IMR-90 (cell line): Measurements from ENCODE around the gene UTP4. TPM values are rescaled to one million over a fixed set of nuclear protein-coding genes. Genes with fewer than 3 reads are reported as not detected.
"Not testable (repeated sequence)": the region's sequence is repeated elsewhere in the genome, so short reads cannot be mapped to it uniquely, and the experiment has no call there.

ENCODE experiments used
- ATAC-seq: fragments of 200-7000 bp; cut with Tn5 transposase; 2 replicates; pipeline ENCODE4 v1.9.1; 2020; ENCODE audit warnings: low read depth, mild to moderate bottlenecking, moderate library complexity
- BruUV-seq: library from RNA; stranded (reverse); fragments of 400-500 nt; replicated peaks from 2 replicates; lab custom pipeline; 2021; lab: Mats Ljungman, UMichigan
- CTCF ChIA-PET: fragments of 300-600 bp; formaldehyde crosslinking; extraction: SDS; loops from one replicate; lab custom pipeline; 2021; ENCODE audit warnings: antibody characterized with exemption; lab: Yijun Ruan, JAX
- POLR2A ChIA-PET: fragments of 300-600 bp; sonication (Branson Sonifier 250); formaldehyde crosslinking; loops from one replicate; lab custom pipeline; 2022; ENCODE audit warnings: antibody characterized with exemption; ENCODE audit not compliant: unreplicated experiment; lab: Charles Lee
- DNase-seq: peaks from one replicate; pipeline ENCODE4 v3.0.0; 2013
- H2AFZ ChIP-seq: replicated peaks from 2 replicates; pipeline ENCODE3; 2013; ENCODE audit warnings: low read length, mild to moderate bottlenecking; ENCODE audit not compliant: poor library complexity
- H2AK5ac ChIP-seq: 2 replicates; pipeline ENCODE4 v1.6.1; 2013; ENCODE audit warnings: low read depth, low read length, inconsistent platforms
- H2AK9ac ChIP-seq: replicated peaks from 2 replicates; pipeline ENCODE3; 2013; ENCODE audit warnings: mild to moderate bottlenecking, low read depth, low read length, moderate library complexity; ENCODE audit not compliant: poor library complexity
- H2BK120ac ChIP-seq: 2 replicates; pipeline ENCODE4 v1.6.1; 2013; ENCODE audit warnings: low read depth, low read length, inconsistent platforms
- H2BK15ac ChIP-seq: 3 replicates; pipeline ENCODE4 v1.6.1; 2013; ENCODE audit warnings: low read depth, low read length, inconsistent platforms
- H2BK20ac ChIP-seq: 2 replicates; pipeline ENCODE4 v1.6.1; 2013; ENCODE audit warnings: low read depth, mild to moderate bottlenecking, inconsistent platforms, low read length, moderate library complexity
- H2BK5ac ChIP-seq: 2 replicates; pipeline ENCODE4 v1.6.1; 2013; ENCODE audit warnings: mild to moderate bottlenecking, low read depth, low read length, inconsistent platforms; ENCODE audit not compliant: poor library complexity, severe bottlenecking
- H3K14ac ChIP-seq: replicated peaks from 2 replicates; pipeline ENCODE4 v1.6.1; 2013; ENCODE audit warnings: low read depth, low read length, inconsistent platforms
- H3K18ac ChIP-seq: 2 replicates; pipeline ENCODE4 v1.6.1; 2013; ENCODE audit warnings: low read depth, low read length, control low read depth
- H3K23ac ChIP-seq: 2 replicates; pipeline ENCODE4 v1.6.1; 2013; ENCODE audit warnings: low read depth, low read length, inconsistent platforms
- H3K27ac ChIP-seq: 2 replicates; pipeline ENCODE4 v1.5.1; 2013; ENCODE audit warnings: mild to moderate bottlenecking, control low read depth, low read length; ENCODE audit not compliant: insufficient read depth
- H3K27me3 ChIP-seq: 2 replicates; pipeline ENCODE4 v1.6.1; 2013; ENCODE audit warnings: low read length; ENCODE audit not compliant: control insufficient read depth, insufficient read depth
- H3K36me3 ChIP-seq: 2 replicates; pipeline ENCODE4 v1.6.1; 2013; ENCODE audit warnings: low read length, mixed read lengths; ENCODE audit not compliant: control insufficient read depth, insufficient read depth
- H3K4ac ChIP-seq: 2 replicates; pipeline ENCODE4 v1.6.1; 2013; ENCODE audit warnings: low read depth, low read length, inconsistent platforms
- H3K4me1 ChIP-seq: 2 replicates; pipeline ENCODE4 v1.6.1; 2013; ENCODE audit warnings: low read length, mixed read lengths; ENCODE audit not compliant: control insufficient read depth, insufficient read depth
- H3K4me2 ChIP-seq: 2 replicates; pipeline ENCODE4 v1.6.1; 2013; ENCODE audit warnings: low read depth, mild to moderate bottlenecking, control low read depth, low read length, moderate library complexity
- H3K4me3 ChIP-seq: 2 replicates; pipeline ENCODE4 v1.5.1; 2013; ENCODE audit warnings: low read depth, mild to moderate bottlenecking, control low read depth, low read length, moderate library complexity; ENCODE audit not compliant: insufficient read depth
- H3K56ac ChIP-seq: 2 replicates; pipeline ENCODE4 v1.6.1; 2013; ENCODE audit warnings: low read length, inconsistent platforms; ENCODE audit not compliant: insufficient read depth; ENCODE audit errors: extremely low read depth
- H3K79me1 ChIP-seq, 2 experiments: 2 replicates each; pipeline ENCODE4 v1.6.1; 2013; ENCODE audit warnings: low read length in 2 of 2, inconsistent platforms in 1 of 2, low read depth in 1 of 2
- H3K9ac ChIP-seq: 2 replicates; pipeline ENCODE4 v1.6.1; 2013; ENCODE audit warnings: low read depth, low read length, control low read depth
- H3K9me1 ChIP-seq: 2 replicates; pipeline ENCODE4 v1.6.1; 2013; ENCODE audit warnings: low read length, inconsistent platforms; ENCODE audit not compliant: insufficient read depth
- H3K9me3 ChIP-seq: 2 replicates; pipeline ENCODE4 v1.6.1; 2013; ENCODE audit warnings: low read length; ENCODE audit not compliant: control insufficient read depth, insufficient read depth
- H4K20me1 ChIP-seq: 2 replicates; pipeline ENCODE4 v1.6.1; 2013; ENCODE audit warnings: low read length, inconsistent platforms; ENCODE audit not compliant: insufficient read depth
- H4K5ac ChIP-seq: 2 replicates; pipeline ENCODE4 v1.6.1; 2013; ENCODE audit warnings: mild to moderate bottlenecking, low read depth, low read length, control low read depth
- H4K8ac ChIP-seq, 2 experiments: 2 replicates each; pipeline ENCODE4 v1.6.1; 2013; ENCODE audit warnings: low read depth in 2 of 2, low read length in 2 of 2, control low read depth in 1 of 2, inconsistent platforms in 1 of 2
- H4K91ac ChIP-seq: 2 replicates; pipeline ENCODE4 v1.6.1; 2013; ENCODE audit warnings: low read depth, low read length, inconsistent platforms; ENCODE audit not compliant: insufficient read depth
- WGBS, 2 experiments: methylation state at CpG; one replicate each; pipeline versions ENCODE4 v1.1.5 to v1.1.7; 2013; ENCODE audit warnings: missing lambda C conversion rate in 2 of 2; ENCODE audit not compliant: insufficient read length in 1 of 2; ENCODE audit errors: extremely low coverage in 2 of 2; 5-methylcytosine and 5-hydroxymethylcytosine counted together
- dilution Hi-C: fragments of 300-500 bp; cut with HindIII; formaldehyde crosslinking; loops from one replicate; pipeline ENCODE4 v1.14.3; 2018; ENCODE audit warnings: low sequenced_read_pairs; ENCODE audit not compliant: unreplicated experiment
- in situ Hi-C: fragments of 300-500 bp; cut with MboI; formaldehyde crosslinking; loops from 3 replicates; pipeline ENCODE4 v1.14.3; 2019; ENCODE audit warnings: low sequenced_read_pairs, inconsistent platforms, mixed read lengths
- intact Hi-C: fragments of 100-400 bp; cut with micrococcal nuclease; formaldehyde crosslinking; loops from 2 replicates; pipeline ENCODE4 v1.10.0; 2022
- polyA plus RNA-seq, 3 experiments: library from polyadenylated mRNA; depleted of rRNA; stranded (reverse); fragments of >200 nt; gene quantifications; 2 replicates each; pipeline ENCODE4 v1.2.3, GENCODE V29; 2012; ENCODE audit warnings: low replicate concordance in 1 of 3
- total RNA-seq: library from RNA; depleted of rRNA; stranded (reverse); fragments of >200 nt; gene quantifications from 2 replicates; pipeline ENCODE4 v1.2.3, GENCODE V29; 2012

The UTP4 gene
- total and polyA plus RNA-seq, 2 of the 4 experiments (the other 2 are of a cell fraction), result 32.1 to 61.8 TPM

- H3K14ac ChIP-seq, H3K18ac ChIP-seq, H4K5ac ChIP-seq, H2AK9ac ChIP-seq, H3K27ac ChIP-seq, DNase-seq, H3K4ac ChIP-seq, H2AFZ ChIP-seq, H3K23ac ChIP-seq, H3K4me1 ChIP-seq, H4K8ac ChIP-seq, H2AK5ac ChIP-seq, POLR2A ChIA-PET, H4K91ac ChIP-seq, dilution Hi-C loops, H3K9me3 ChIP-seq, H3K9ac ChIP-seq, H3K9me1 ChIP-seq, H2BK120ac ChIP-seq, H3K27me3 ChIP-seq, H2BK5ac ChIP-seq, H3K4me3 ChIP-seq, BruUV-seq, H3K4me2 ChIP-seq, H3K56ac ChIP-seq, H2BK20ac ChIP-seq, ATAC-seq, H2BK15ac ChIP-seq: not testable (repeated sequence)
- peaks cover 20% of the 10 kb centered on the region for H3K36me3 ChIP-seq
- 100% methylated on average over 3 of the region's 8 CpGs; no CpG with 5 or more reads in 1 of the 2 experiments for WGBS, 2 experiments
- intact Hi-C loops, result loop anchor here (1.0 to 10.0 kb wide), 5 partner anchors 222 to 596 kb away; no protein-coding TSS in a partner anchor
- CTCF ChIA-PET, result interaction anchor here (0.6 to 3.1 kb wide), 8 partner anchors 16 to 724 kb away, joined by 3 to 18 read pairs (median 5); no protein-coding TSS in a partner anchor
- in situ Hi-C loops, result loop anchor here (5.0 kb wide), 2 partner anchors 277 to 597 kb away; no protein-coding TSS in a partner anchor
- H3K79me1 ChIP-seq, result peaks cover 19 to 56% of the 10 kb centered on the region in 2 experiments
- peaks cover 23% of the 10 kb centered on the region for H4K20me1 ChIP-seq
Observed at GRCh38 chr16:69124406-69124805, 8.0 kb upstream of the UTP4 start.

GRCh38 chr16:69124961-69125360 lies 7.5 kb upstream of the UTP4 start:
- H3K56ac ChIP-seq, H3K18ac ChIP-seq, ATAC-seq, H2BK120ac ChIP-seq, POLR2A ChIA-PET, BruUV-seq, H3K4me2 ChIP-seq, H2AK9ac ChIP-seq, H3K9me1 ChIP-seq, H2AFZ ChIP-seq, H3K27me3 ChIP-seq, H3K4ac ChIP-seq, H3K14ac ChIP-seq, H3K27ac ChIP-seq, H3K9ac ChIP-seq, H4K91ac ChIP-seq, H3K23ac ChIP-seq, dilution Hi-C loops, DNase-seq, H3K9me3 ChIP-seq, H4K8ac ChIP-seq, H2BK5ac ChIP-seq, H3K4me3 ChIP-seq, H2BK15ac ChIP-seq, H3K4me1 ChIP-seq, H2AK5ac ChIP-seq, H2BK20ac ChIP-seq, H4K5ac ChIP-seq: not testable (repeated sequence)
- intact Hi-C loops (loop anchor here (1.0 to 10.0 kb wide), 5 partner anchors 223 to 597 kb away; no protein-coding TSS in a partner anchor), in situ Hi-C loops (loop anchor here (5.0 kb wide), 2 partner anchors 278 to 598 kb away; no protein-coding TSS in a partner anchor)
- CTCF ChIA-PET, result interaction anchor here (0.6 to 3.1 kb wide), 2 partner anchors 50 to 223 kb away, joined by 3 to 18 read pairs; no protein-coding TSS in a partner anchor
- Histone ChIP-seq H3K79me1 (peaks cover 20 to 52% of the 10 kb centered on the region in 2 experiments), H3K36me3 (peaks cover 15% of the 10 kb centered on the region), H4K20me1 (peaks cover 28% of the 10 kb centered on the region)
- WGBS, 2 experiments, result 95% methylated on average over 6 of the region's 14 CpGs; no CpG with 5 or more reads in 1 of the 2 experiments
